GM18858 (cell line): Measurements from ENCODE around the gene RIOX2.
"Not testable (repeated sequence)": the region's sequence is repeated elsewhere in the genome, so short reads cannot be mapped to it uniquely, and the experiment has no call there.

Experiments
- ATAC-seq: cut with Tn5 transposase; IDR thresholded peaks from one replicate; pipeline ENCODE4 v1.9.1; 2021; ENCODE audit not compliant: unreplicated experiment

RIOX2 gene

DNA sequence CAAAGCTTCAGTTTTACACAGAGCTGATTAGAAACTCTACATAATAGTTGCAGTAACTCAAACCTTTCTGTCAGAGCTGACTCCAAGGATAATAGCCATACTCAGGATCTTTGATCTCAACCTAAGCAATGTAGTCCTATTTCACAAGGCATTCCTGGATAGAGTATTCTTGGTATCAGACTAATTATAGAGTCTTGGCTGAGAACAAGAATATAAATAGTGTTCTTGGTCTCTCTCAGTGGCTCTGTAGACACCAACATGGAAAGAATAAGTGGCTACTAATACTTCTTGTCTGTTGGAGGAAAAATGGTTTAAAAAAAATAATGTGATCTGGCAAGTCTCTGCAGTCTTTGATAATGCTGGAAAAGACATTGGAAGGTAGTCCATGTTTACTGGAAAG is 55.7 kb downstream of the RIOX2 start:
- ATAC-seq = no peak

- ATAC-seq = no peak
These were observed 57.8 kb downstream of the RIOX2 start for GRCh38 chr3:97914388-97914787.

DNA sequence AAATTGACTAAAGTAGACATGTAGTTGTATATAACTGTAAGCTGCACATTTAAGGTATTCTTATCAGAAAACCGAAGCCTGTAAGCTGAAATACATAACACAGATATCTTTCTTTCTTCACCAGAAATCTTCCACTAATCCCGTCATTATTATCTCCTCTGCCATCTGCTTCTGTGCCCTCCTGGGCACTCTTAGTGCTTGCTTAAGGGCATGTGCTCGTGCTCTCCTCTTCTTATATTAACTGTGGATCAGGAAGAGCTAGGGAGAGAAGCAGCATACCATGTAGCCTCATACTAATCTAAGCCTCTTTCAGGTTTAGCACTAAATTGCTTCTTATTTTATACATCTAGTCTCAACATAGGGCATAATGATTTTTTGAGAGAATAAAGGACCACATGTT is 60.8 kb downstream of the RIOX2 start:
- ATAC-seq = no peak

- ATAC-seq = no peak
These were observed 61.3 kb downstream of the RIOX2 start for GRCh38 chr3:97910931-97911351.

DNA sequence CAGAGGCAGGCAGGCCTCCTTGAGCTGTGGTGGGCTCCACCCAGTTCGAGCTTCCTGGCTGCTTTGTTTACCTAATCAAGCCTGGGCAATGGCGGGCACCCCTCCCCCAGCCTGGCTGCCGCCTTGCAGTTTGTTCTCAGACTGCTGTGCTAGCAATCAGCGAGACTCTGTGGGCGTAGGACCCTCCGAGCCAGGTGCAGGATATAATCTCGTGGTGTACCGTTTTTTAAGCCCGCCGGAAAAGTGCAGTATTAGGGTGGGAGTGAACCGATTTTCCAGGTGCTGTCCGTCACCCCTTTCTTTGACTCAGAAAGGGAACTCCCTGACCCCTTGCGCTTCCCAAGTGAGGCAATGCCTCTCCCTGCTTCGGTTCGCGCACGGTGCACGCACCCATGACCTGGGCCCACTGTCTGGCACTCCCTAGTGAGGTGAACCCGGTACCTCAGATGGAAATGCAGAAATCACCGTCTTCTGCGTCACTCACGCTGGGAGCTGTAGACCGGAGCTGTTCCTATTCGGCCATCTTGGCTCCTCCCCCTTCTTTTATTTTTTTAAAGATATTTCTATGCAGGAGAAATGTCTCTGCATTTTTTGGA is 61.9 kb downstream of the RIOX2 start:
- ATAC-seq = not testable (repeated sequence)

DNA sequence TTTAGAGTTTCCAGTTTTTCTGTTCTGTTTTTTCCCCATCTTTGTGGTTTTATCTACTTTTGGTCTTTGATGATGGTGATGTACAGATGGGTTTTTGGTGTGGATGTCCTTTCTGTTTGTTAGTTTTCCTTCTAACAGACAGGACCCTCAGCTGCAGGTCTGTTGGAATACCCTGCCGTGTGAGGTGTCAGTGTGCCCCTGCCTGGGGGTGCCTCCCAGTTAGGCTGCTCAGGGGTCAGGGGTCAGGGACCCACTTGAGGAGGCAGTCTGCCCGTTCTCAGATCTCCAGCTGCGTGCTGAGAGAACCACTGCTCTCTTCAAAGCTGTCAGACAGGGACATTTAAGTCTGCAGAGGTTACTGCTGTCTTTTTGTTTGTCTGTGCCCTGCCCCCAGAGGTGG is 62.4 kb downstream of the RIOX2 start:
- not testable (repeated sequence) for ATAC-seq

DNA sequence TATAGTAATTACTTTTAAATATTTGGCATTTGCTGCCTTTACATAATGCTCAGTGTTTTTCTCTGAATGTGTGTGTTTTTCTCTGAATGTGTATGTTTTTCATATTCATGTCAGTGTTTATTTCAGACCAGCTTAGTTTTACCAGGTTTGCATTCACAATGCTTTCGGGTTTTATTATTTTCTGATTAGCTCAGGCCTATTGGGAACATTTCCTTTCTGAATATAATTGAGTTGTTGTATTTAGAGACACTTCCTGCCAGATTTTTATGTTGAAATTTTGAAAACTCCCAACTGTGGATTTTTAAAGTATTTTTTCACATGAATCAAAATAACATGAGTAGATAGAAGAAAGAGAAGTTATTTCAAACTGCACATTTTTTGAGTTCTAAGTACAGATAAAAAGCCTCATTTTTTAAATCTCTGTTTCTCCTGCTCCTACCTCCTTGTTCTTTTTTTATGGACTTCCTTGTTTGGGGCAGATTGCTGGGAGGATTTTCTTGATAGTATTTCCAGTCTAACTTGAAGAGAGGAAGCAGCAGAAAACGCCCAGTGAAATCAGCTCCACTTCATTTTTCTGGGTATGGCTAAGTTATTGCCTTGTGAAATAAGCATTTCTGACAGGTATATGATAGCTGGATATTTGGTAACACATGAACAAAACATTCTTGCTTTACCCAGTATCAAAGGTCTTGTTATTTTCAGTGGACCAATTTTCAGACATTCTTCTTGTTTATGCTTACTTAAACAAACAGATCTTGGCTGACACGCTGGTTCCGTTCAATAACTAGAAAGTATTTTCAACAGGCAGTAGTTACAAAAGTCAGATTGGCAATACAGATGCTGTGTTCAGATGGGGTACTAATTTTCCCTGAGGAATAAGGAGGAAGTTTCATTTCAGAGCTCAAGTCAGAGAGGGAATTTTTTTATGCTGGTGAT is 70.7 kb downstream of the RIOX2 start:
- no peak for ATAC-seq

DNA sequence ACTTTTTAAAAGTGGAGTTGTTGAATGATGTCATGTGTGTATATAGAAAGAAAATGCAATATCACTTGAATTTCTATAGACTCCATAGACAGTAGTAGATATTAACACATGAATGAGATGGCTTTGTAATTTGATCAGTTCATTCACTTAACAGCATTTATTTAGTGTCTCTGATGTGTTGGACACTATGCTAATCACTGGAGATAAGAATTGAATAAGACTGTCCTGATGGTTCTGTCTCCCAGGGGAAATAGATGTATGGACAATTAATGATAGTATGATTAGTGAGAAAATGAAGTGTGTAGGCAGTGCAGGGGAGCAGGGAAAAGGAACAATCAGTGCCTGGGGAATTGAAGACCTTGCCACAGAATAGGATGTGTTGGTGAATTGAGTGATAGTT is 72.9 kb downstream of the RIOX2 start:
- no peak for ATAC-seq

- ATAC-seq = no peak
These were observed 75.7 kb downstream of the RIOX2 start for GRCh38 chr3:97896547-97896946.

DNA sequence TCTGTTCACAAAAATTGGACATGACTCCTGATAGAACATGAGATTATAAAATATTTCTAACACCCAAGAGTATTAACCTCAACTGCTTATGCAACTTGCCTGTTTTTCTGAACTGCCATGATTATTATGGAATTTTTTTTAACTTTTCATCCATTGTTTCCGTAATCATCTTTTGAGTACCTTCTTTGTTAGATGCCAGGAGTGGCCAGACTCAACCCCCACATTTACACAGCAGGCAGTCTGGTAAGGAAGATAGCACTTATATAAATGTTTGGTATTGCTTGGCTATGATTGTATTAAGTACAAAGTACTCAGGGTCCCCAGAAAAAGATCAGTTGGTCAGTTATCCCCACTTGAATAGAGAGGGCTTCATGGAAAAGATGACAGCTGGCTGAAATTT is 76.1 kb downstream of the RIOX2 start:
- no peak for ATAC-seq

GRCh38 chr3:97895216-97895615 is 77.0 kb downstream of the RIOX2 start:
- ATAC-seq = peak; percentile 80

DNA sequence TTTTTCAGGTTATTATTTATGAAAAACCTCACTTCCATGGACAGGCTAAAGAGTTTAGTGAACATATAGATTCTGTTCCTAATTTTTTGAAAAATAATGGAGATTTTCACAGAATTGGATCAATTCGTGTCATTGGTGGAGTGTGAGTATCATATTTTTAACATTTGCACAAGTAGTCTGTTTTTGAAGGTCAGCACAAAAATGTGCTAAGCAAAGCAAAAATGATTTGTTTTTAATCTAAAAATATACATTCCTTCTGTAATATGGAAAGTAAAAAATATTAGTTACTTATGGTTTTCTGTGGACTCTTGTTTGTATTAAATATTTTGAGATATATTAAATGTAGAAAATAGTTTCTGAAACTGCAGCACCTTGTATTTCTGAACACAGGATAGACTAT is 79.4 kb downstream of the RIOX2 start:
- no peak for ATAC-seq
